Sigmoid colon (tissue), 4 donors: Measurements from ENCODE around the gene TARS2.

Source experiments
- EP300 ChIP-seq, 4 donors: sonication (generic); formaldehyde crosslinking; IDR thresholded peaks; one replicate each; pipeline ENCODE4 v1.6.1; 2017; ENCODE audit warnings: antibody characterized with exemption in 4 of 4
- POLR2A ChIP-seq, 2 donors: fragments of 450-650 bp; IDR thresholded peaks; one replicate each; pipeline ENCODE4 v1.6.1; 2016; ENCODE audit warnings: antibody characterized with exemption in 2 of 2, mild to moderate bottlenecking in 2 of 2, moderate library complexity in 2 of 2
- POLR2AphosphoS5 ChIP-seq, 4 donors: sonication (generic); formaldehyde crosslinking; IDR thresholded peaks; one replicate each; pipeline ENCODE4 v1.6.1; 2017; ENCODE audit warnings: antibody characterized with exemption in 4 of 4
- TF ChIP-seq, protein P1 (sequence below), 4 experiments: fragments of 450-650 bp in 3 of 4; fragments of 200-600 bp in 1 of 4; IDR thresholded peaks; one replicate each; pipeline ENCODE4 v1.5.1; 2016 to 2019; ENCODE audit warnings: antibody characterized with exemption in 4 of 4, mild to moderate bottlenecking in 3 of 4, moderate library complexity in 2 of 4

DNA sequence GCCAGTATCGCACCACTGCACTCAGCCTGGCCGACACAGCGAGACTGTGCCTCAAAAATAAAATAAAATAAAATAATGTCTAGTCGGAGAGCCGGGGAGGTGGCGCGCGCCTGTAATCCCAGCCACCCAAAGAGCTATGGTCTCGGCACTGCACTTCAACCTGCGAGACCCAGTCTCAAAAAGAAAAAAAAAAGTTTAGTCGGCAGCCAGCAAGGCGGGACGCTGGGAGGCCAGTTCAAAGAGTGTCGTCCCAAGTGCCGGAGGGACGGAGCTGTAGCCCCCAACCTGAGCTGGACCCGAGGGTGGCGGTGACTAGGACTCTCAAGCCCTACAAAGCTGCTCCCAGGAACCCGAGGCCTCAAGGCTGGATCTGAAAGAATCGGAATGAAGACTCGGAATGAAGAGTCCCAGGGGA lies 27.7 kb downstream of the TARS2 start:
- TF ChIP-seq POLR2A (IDR thresholded peaks at IDR 0.05) (no peak), POLR2AphosphoS5 (IDR thresholded peaks at IDR 0.05) (no peak), EP300 (IDR thresholded peaks at IDR 0.05) (no peak)
- TF ChIP-seq, protein P1, sequence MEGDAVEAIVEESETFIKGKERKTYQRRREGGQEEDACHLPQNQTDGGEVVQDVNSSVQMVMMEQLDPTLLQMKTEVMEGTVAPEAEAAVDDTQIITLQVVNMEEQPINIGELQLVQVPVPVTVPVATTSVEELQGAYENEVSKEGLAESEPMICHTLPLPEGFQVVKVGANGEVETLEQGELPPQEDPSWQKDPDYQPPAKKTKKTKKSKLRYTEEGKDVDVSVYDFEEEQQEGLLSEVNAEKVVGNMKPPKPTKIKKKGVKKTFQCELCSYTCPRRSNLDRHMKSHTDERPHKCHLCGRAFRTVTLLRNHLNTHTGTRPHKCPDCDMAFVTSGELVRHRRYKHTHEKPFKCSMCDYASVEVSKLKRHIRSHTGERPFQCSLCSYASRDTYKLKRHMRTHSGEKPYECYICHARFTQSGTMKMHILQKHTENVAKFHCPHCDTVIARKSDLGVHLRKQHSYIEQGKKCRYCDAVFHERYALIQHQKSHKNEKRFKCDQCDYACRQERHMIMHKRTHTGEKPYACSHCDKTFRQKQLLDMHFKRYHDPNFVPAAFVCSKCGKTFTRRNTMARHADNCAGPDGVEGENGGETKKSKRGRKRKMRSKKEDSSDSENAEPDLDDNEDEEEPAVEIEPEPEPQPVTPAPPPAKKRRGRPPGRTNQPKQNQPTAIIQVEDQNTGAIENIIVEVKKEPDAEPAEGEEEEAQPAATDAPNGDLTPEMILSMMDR (IDR thresholded peaks at IDR 0.05) = no peak
